Measurements from ENCODE around the gene OR4C46. TPM values are rescaled to one million over a fixed set of nuclear protein-coding genes. Genes with fewer than 3 reads are reported as not detected.
"Not testable (repeated sequence)": the region's sequence is repeated elsewhere in the genome, so short reads cannot be mapped to it uniquely, and the experiment has no call there.

OR4C46 gene
- total RNA-seq (2016; rRNA removed; fragmentation: Illumina TruSeq; extraction: Trizol) (not detected in 2 replicates), polyA plus RNA-seq (2011; rRNA removed) (not detected in 2 replicates), polyA minus RNA-seq (2011; rRNA and poly(A)+ RNA removed; ENCODE audit: low replicate concordance) (not detected in 2 replicates), Bru-seq, nascent RNA (not detected), BruChase-seq, experiment 1, labeled RNA remaining after a 6-hour chase (not detected), BruChase-seq, experiment 2, labeled RNA remaining after a 2-hour chase (not detected)
- not detected in 2 replicates for total RNA-seq (2016; cell fraction: cytosol; rRNA removed; fragmentation: Illumina TruSeq; extraction: Trizol; ENCODE audit: low read depth)
- not detected in 2 replicates for total RNA-seq (2016; cell fraction: insoluble cytoplasmic fraction; rRNA removed; fragmentation: Illumina TruSeq; extraction: Trizol)
- total RNA-seq (2016; cell fraction: membrane; rRNA removed; fragmentation: Illumina TruSeq; extraction: Trizol), result not detected in 2 replicates
- not detected in 2 replicates for total RNA-seq (2016; cell fraction: nucleus; rRNA removed; fragmentation: Illumina TruSeq; extraction: Trizol)
- polyA plus RNA-seq (2011; cell fraction: cytosol; rRNA removed), result not detected in 2 replicates
- not detected in 2 replicates for polyA plus RNA-seq (2011; cell fraction: nucleus; rRNA removed)
- not detected in 2 replicates for polyA plus RNA-seq (2012)
- not detected in 2 replicates for polyA plus RNA-seq (2016; cell fraction: cytosol; fragmentation: Illumina TruSeq; extraction: Trizol; ENCODE audit: low read depth)
- not detected in 2 replicates for polyA plus RNA-seq (2016; cell fraction: insoluble cytoplasmic fraction; fragmentation: Illumina TruSeq; extraction: Trizol; ENCODE audit: low read depth)
- polyA plus RNA-seq (2016; cell fraction: membrane; fragmentation: Illumina TruSeq; extraction: Trizol; ENCODE audit: low read depth), result not detected in 2 replicates
- not detected in 2 replicates for polyA plus RNA-seq (2016; cell fraction: nucleus; fragmentation: Illumina TruSeq; extraction: Trizol; ENCODE audit: insufficient read depth, low read depth)
- not detected in 2 replicates for polyA minus RNA-seq (2011; cell fraction: cytosol; rRNA and poly(A)+ RNA removed)
- not detected in 2 replicates for polyA minus RNA-seq (2011; cell fraction: nucleus; rRNA and poly(A)+ RNA removed)
- long read RNA-seq, experiment 1, result 0 reads
- long read RNA-seq, experiment 2, result 0 reads

GRCh38 chr11:54603898-54604297 is at the start of gene OR4C46:
OR4C46 (minus strand) TSS chr11:54603998; CDS start chr11:54603998, 0 bp downstream.
- TF ChIP-seq MATR3 (CRISPR knock-in tag; IDR thresholded peaks at IDR 0.05) (no peak), GATA4 (IDR thresholded peaks at IDR 0.05; ENCODE audit: borderline replicate concordance, low read depth) (no peak), ZNF513 (CRISPR knock-in tag; conservative IDR thresholded peaks at IDR 0.05) (no peak), ZNF703 (CRISPR knock-in tag; IDR thresholded peaks at IDR 0.05; ENCODE audit: borderline replicate concordance) (no peak)
- intact Hi-C loops (cut with micrococcal nuclease; ENCODE audit: unreplicated experiment), result no loop called here
- H3K4me3 ChIP-seq (replicated peaks in 1 of 3; ENCODE audit: insufficient read depth in 1 of 3, low read depth in 2 of 3, low read length in 3 of 3), result no peak within 1 kb of the TSS
- no peaks in the 10 kb centered on the region for H4K20me1 ChIP-seq (ENCODE audit: insufficient read depth, low read length)
- CTCF ChIA-PET (ENCODE audit: low intra/inter-chr PET ratio, low total read pairs), result no interaction called here
- DNase-seq (ENCODE audit: low spot score), result no peak
- in situ Hi-C loops (cut with HindIII; ENCODE audit: extremely low pct_ligation_motif_present, low pct_unique_long_range_greater_than_20kb), result no loop called here
- H3K4me2 ChIP-seq (ENCODE audit: low read depth, low read length), result no peak within 1 kb of the TSS
- POLR2A ChIA-PET, result no interaction called here
- no peak for ATAC-seq
- no peaks in the 10 kb centered on the region for H3K79me2 ChIP-seq (ENCODE audit: insufficient read depth, low read length)
- no peaks in the 10 kb centered on the region; a peak in 1 of 5 replicates for H3K27me3 ChIP-seq (ENCODE audit: control insufficient read depth in 1 of 2, insufficient read depth in 2 of 2, low read length in 2 of 2)
- no peak for FAIRE-seq
- whole genome bisulfite sequencing (ENCODE audit: low lambda C conversion rate), result 5% methylated on average over 1 of the region's 1 CpG
- no peak within 1 kb of the TSS for H2AFZ ChIP-seq (ENCODE audit: low read length)
- no TSS peak for BruUV-seq (replicated peaks)
- peaks cover 52% of the 10 kb centered on the region for H3K9me3 ChIP-seq (ENCODE audit: low read length)
- no peaks in the 10 kb centered on the region for H3K36me3 ChIP-seq (replicated peaks in 1 of 2; ENCODE audit: control insufficient read depth in 1 of 2, insufficient read depth in 2 of 2, low read length in 2 of 2)
- H3K4me1 ChIP-seq (ENCODE audit: insufficient read depth, low read length), result no peaks in the 10 kb centered on the region
- H3K27ac ChIP-seq (ENCODE audit: extremely low read length, insufficient read depth, low read length), result no peak within 1 kb of the TSS
- H3K9ac ChIP-seq (ENCODE audit: insufficient read depth, low read depth, low read length), result no peak within 1 kb of the TSS

DNA sequence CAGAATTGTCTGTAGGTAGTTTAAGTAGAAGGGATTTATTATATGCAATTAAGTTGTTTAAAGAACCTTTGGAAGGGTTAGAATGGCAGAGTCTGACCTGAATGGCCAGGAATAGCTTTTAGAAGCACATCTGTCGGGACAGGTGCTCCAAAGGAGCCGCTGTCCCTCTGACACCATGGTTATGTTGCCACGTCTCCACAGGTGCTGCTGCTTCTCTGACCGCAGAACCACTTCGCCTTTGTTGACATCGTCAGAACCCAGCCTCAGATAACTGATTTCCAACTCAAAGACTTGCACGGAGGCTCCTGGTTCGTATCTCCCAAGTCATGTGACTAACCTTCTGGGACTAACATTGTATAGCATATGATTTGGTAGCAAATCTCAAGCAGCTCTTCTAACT is 41.8 kb upstream of the OR4C46 start:
- FAIRE-seq; H3K79me2 ChIP-seq (ENCODE audit: insufficient read depth, low read length); H3K27ac ChIP-seq (ENCODE audit: extremely low read length, insufficient read depth, low read length); CTCF ChIA-PET (ENCODE audit: low intra/inter-chr PET ratio, low total read pairs); DNase-seq (ENCODE audit: low spot score); in situ Hi-C loops (cut with HindIII; ENCODE audit: extremely low pct_ligation_motif_present, low pct_unique_long_range_greater_than_20kb); BruUV-seq (replicated peaks); H3K36me3 ChIP-seq (replicated peaks in 1 of 2; ENCODE audit: control insufficient read depth in 1 of 2, insufficient read depth in 2 of 2, low read length in 2 of 2); ATAC-seq; H3K4me2 ChIP-seq (ENCODE audit: low read depth, low read length); H3K4me1 ChIP-seq (ENCODE audit: insufficient read depth, low read length); H3K27me3 ChIP-seq (ENCODE audit: control insufficient read depth in 1 of 2, insufficient read depth in 2 of 2, low read length in 2 of 2); H4K20me1 ChIP-seq (ENCODE audit: insufficient read depth, low read length); POLR2A ChIA-PET; intact Hi-C loops (cut with micrococcal nuclease; ENCODE audit: unreplicated experiment); H2AFZ ChIP-seq (ENCODE audit: low read length); H3K4me3 ChIP-seq (replicated peaks in 1 of 3; ENCODE audit: insufficient read depth in 1 of 3, low read depth in 2 of 3, low read length in 3 of 3); H3K9ac ChIP-seq (ENCODE audit: insufficient read depth, low read depth, low read length): not testable (repeated sequence)
- WGBS (ENCODE audit: low lambda C conversion rate), result 3% methylated on average over 8 of the region's 8 CpGs
- peaks cover 48% of the 10 kb centered on the region for H3K9me3 ChIP-seq (ENCODE audit: low read length)
